ENCODE results near the gene DDX60. TPM values are rescaled to one million over a fixed set of nuclear protein-coding genes. Genes with fewer than 3 reads are reported as not detected.
"Not testable (repeated sequence)": the region's sequence is repeated elsewhere in the genome, so short reads cannot be mapped to it uniquely, and the experiment has no call there.

DDX60 gene
- polyA plus RNA-seq, 10 donors, result 5.0 to 8.3 (median 5.9) TPM

GRCh38 chr4:168293386-168293975, 25.1 kb downstream of the DDX60 start:
- no peak for DNase-seq

- no peak for DNase-seq
Measured at GRCh38 chr4:168291242-168291641, 27.3 kb downstream of the DDX60 start.

GRCh38 chr4:168285850-168286249, 32.7 kb downstream of the DDX60 start:
- DNase-seq, result not testable (repeated sequence)

- DNase-seq, result no peak
Measured at GRCh38 chr4:168279556-168279955, 39.0 kb downstream of the DDX60 start.

- DNase-seq, result no peak
Measured at GRCh38 chr4:168275836-168276235, 42.7 kb downstream of the DDX60 start.

GRCh38 chr4:168274871-168275270, 43.7 kb downstream of the DDX60 start:
- no peak for DNase-seq

GRCh38 chr4:168273838-168274237, 44.7 kb downstream of the DDX60 start:
- no peak for DNase-seq

GRCh38 chr4:168272488-168272887, 46.1 kb downstream of the DDX60 start:
- no peak for DNase-seq

GRCh38 chr4:168269896-168270295, 48.7 kb downstream of the DDX60 start:
- DNase-seq, result peak in 1 of 3 donors; percentile 1

GRCh38 chr4:168265327-168265726, 53.2 kb downstream of the DDX60 start:
- peak in 1 of 3 donors; percentile 10 for DNase-seq

GRCh38 chr4:168264903-168265302, 53.6 kb downstream of the DDX60 start:
- peak; percentile 47 to 63 (median 52) for DNase-seq

- DNase-seq, result no peak
Measured at GRCh38 chr4:168263039-168263438, 55.5 kb downstream of the DDX60 start.

- no peak for DNase-seq
Measured at GRCh38 chr4:168259096-168259495, 59.5 kb downstream of the DDX60 start.

GRCh38 chr4:168257768-168258167, 60.8 kb downstream of the DDX60 start:
- DNase-seq, result no peak

GRCh38 chr4:168248176-168248710, 70.3 kb downstream of the DDX60 start:
- no peak for DNase-seq

- DNase-seq, result no peak
Measured at GRCh38 chr4:168247603-168248002, 70.9 kb downstream of the DDX60 start.

GRCh38 chr4:168241953-168242352, 76.6 kb downstream of the DDX60 start:
- no peak for DNase-seq

- no peak for DNase-seq
Measured at GRCh38 chr4:168240821-168241220, 77.7 kb downstream of the DDX60 start.

- peak; percentile 64 to 75 (median 64) for DNase-seq
Measured at GRCh38 chr4:168221301-168221700, 97.3 kb downstream of the DDX60 start.

- no peak for DNase-seq
Measured at GRCh38 chr4:168220893-168221292, 97.7 kb downstream of the DDX60 start.

GRCh38 chr4:168218645-168219044, 99.9 kb downstream of the DDX60 start:
- peak in 1 of 3 donors; percentile 34 for DNase-seq

- not testable (repeated sequence) for DNase-seq
Measured at GRCh38 chr4:168213511-168213910, 105.0 kb downstream of the DDX60 start.

- DNase-seq, result no peak
Measured at GRCh38 chr4:168212656-168213055, 105.9 kb downstream of the DDX60 start.
